Activated CD4-positive, CD25-positive, alpha-beta regulatory T cell treated with anti-CD3 and anti-CD28 coated beads, Interleukin-2, amount 50 U/mL, for 24 hours (primary cell): Measurements from ENCODE around the gene FAM110C.
"Not testable (repeated sequence)": the region's sequence is repeated elsewhere in the genome, so short reads cannot be mapped to it uniquely, and the experiment has no call there.

ENCODE experiments used
- ATAC-seq, 2 donors: fragments of 150-1000 bp; cut with Tn5 transposase; one replicate each; pipeline ENCODE4 v1.10.0; 2021; ENCODE audit warnings: mild to moderate bottlenecking in 1 of 2, moderate library complexity in 1 of 2

FAM110C gene

DNA sequence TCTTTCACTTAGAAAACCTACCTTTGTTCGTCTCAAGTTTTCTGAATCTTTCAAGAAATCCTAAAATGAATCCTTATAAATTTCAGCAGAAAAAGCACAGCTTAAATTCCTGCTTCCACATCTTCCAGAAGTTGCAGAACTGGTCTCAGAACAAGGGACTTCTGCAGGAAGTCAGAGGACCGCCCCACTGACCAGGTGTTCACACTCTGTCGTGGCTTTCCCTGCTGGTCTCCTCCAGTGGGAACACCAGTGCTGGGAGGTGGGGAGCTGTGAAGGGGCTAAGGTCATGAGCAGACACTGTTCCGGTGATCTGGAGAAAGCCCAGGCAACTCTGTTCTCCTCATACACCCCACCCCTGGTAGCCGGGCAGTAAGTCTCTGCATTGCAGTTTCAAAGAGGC lies 3.5 kb downstream of the FAM110C start:
- no peak for ATAC-seq

DNA sequence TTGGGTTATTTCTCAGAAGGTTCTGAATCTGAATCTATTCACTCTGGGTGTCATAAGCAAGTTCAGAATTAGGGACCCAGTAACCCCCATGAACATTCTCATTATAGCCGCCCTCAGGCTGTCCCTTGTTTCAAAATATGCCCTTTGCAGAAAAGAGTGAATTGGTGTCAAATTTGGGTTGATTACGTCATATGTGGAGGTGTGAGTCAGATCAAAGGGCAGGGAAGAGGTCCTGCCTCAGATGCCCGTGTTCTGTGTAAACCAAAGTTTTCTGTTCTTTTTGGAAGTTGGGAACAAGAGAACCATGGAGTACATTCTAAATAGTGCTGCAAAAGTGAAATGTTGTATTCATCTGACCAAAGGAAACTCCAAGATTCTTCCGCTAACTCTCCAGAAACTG lies 5.8 kb downstream of the FAM110C start:
- no peak for ATAC-seq

DNA sequence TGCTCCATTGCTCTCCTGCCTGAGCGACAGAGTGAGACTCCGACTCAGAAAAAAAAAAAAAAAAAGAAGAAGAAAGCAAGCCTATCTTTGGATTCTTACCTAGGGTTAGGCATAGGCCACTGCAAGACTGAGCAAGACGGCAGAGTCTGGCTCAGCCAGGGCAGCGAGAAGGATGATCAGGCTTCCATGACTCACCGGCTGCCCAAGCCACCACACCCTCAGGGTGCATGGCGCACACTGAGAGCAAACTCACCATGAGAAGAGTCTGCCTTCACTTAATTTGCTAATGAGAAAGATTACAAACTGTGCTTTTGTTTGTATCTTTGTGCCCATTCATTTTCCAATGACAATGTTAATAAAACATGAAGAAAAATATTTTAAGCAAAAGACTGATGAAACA lies 8.2 kb downstream of the FAM110C start:
- ATAC-seq, result no peak

DNA sequence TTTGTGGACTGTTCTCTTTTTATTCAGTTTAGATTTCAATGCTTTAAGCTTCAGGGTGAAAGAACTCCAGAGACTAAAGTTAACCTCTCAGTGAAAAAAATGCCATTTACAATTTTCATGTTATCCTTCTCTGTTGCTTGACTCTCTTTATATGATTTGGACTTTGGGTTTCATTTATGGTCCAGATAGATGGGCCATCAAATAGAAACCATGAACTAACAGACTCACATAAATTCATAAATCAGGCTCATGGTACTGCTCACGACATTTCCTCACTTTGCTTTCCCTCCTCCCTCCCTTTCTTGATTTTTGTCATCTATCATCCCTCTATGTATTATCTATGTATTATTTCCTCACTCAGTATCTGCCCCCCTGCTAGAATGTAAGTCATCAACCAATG lies 10.0 kb downstream of the FAM110C start:
- no peak for ATAC-seq

DNA sequence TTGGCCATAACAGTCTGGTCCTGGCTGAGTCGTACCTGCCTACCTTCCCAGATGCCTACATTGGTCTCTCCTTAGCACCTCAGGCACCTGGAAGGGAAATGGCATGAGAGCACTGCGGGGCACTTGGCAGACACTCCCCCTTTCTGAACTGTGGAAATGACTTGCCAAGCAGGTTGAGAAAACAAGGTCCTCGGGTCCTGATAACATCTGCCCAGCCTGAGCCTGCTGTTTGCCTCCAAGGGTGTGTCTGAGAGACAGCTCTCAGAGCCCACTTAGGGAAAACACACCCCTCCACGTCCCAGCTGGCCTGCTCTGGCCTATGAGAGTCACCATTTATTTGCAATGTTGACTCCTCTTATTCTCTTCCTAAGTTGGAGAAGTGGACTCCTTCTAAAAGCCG lies 10.5 kb downstream of the FAM110C start:
- no peak for ATAC-seq

DNA sequence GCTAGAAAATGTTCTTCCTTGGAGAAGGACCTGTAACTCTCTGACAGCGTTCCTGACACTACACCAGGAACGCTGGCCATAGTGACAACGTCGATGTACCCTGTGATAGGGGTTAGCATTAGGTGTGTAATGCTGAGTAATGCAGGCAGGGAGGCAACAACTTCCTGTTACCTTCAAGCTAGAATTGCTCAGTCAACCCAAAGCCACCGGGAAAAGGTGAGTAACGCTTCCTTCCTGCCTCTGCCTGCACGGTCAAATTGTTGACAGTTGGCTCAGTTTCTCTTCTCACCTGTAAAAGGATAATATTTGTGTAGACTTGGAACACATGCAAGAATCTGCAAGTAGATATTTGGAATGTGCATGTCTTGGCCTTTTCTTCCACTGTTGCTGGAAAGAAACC lies 12.7 kb downstream of the FAM110C start:
- peak; percentile 84 to 85 for ATAC-seq

DNA sequence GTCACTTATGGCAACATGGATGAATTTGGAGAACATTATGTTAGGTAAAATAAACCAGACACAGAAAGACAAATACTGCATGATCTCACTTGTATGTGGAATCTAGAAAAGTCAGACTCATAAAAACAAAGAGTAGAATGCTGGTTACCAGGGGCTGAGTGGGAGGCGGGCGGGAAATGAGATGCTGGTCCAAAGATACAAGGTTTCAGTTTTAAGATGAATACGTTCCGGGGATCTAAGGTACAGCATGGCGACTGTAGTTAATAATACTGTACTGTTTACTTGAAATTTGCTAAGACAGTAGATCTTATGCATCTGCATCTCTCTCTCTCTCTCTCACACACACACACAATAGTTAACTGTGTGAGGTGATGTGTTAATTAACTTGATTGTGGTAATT lies 14.2 kb downstream of the FAM110C start:
- ATAC-seq, result peak; percentile 70 to 71

DNA sequence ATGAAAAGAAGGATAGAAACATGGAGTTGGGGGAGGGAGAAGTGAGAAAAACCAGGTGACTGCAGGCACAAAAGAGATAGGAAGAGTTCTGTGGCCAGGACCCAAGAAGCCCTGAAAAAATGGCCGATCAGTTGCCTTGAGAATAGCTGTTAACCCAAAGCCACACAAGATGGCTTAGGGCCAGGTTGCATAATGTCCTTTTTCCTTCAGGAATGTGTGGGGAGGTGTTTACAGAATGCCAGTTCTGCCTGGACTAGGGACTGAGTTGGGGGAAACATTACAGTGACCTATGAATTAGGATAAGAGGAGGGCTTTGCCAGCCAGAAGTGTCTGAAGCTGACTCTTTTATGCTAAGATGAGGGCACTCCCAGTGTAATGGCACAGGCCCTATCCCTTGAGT lies 17.1 kb downstream of the FAM110C start:
- ATAC-seq, result no peak

DNA sequence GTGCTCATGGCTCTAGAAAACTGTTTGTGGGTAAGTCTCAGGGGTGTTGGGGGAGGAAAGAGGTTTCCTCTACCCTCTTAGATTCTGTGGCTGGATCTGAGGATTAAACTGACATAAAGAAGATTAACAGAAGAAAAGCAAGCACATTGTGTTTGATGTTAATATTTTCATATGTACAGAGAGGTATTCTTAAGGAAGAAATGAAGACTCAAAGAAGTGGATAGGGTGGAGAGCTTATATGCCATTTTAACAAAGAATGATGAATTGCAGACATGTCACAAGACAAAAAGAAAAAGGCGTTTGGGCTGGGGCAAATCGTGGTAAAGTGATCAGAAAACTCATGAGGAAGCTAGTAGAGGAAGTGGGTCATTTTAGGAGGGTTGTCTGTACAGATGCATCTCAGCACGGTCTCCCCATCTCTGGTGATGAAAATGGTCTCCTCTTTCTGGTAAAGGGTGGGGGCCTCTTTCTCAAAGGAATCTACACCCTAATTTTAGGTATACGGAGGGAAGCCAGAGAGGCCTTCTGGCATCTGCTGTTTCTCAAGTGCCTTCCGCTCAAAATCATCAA lies 17.8 kb downstream of the FAM110C start:
- no peak for ATAC-seq

DNA sequence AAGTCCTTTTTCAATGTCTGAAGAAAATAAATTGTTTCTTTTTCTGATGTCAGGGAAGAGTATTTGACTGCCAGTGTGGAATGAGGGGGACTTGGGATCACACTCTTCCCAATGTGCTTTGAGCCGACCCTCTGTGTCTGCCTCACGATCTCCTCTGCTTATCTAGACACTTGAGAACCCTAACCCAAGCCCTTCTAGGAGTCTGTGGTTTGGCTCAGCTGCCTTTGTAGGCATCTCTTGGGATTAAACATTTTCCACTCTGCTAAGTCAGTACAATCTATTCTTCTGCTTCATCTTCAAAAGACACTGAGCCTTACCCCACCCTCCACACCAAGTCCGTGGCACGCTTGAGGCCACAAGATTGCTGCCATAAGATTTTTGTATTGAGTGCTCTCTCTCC lies 19.4 kb downstream of the FAM110C start:
- ATAC-seq, result no peak

DNA sequence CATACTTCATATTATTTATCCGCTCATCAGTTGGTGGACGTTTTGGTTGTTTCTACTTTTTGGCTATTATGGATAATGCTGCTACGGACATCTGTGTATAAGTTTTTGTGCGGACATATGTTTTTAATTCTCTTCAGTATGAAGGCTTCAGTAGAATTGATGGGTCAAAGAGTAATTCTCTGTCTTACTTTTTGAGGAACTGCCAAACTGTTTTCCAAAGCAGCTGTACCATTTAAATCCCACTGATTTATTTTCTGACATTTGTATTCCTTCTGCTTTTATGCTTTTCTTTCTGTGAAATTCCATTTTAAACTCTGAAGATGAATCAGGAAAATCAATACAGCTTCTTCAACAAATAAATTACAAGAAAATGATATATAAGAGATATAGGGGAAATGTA lies 20.8 kb downstream of the FAM110C start:
- no peak for ATAC-seq

DNA sequence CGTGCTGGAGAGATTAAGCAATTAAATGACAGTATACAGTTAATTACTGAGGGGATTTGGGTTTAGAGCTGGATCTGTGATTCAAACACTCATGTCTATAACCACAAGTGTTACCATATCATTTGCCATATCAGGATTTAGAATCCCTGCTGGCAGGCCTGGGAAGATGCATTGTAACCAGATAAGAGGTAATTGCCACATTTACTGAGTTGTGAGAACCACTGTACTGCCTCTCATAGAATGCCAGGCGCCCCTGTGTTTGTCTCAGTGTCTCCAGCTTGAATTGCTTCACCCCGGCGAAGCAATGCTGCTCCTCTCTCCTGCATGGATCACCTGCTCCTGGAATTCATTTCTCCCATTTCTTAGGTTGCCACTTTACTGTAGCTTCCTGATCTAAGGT lies 21.7 kb downstream of the FAM110C start:
- ATAC-seq, result not testable (repeated sequence)

DNA sequence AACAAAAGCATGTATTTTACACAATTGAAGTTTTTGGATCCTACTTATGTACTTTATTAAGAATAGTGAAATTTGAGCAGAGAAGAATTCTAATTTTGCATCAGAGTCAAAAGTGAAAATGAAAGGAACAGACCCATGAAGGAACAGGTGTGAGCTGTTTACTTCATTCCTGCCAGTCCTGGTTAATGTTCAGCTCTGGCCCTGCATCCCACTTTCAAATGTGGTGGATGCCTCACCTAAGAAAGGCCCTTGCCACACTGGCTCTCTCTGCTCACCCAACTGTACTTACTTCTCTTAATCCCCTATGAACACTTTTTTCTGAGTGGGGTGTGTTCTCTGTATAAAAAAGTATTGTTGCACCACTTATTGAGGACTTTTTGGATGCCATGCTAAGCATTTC lies 22.2 kb downstream of the FAM110C start:
- peak; percentile 58 to 80 for ATAC-seq

DNA sequence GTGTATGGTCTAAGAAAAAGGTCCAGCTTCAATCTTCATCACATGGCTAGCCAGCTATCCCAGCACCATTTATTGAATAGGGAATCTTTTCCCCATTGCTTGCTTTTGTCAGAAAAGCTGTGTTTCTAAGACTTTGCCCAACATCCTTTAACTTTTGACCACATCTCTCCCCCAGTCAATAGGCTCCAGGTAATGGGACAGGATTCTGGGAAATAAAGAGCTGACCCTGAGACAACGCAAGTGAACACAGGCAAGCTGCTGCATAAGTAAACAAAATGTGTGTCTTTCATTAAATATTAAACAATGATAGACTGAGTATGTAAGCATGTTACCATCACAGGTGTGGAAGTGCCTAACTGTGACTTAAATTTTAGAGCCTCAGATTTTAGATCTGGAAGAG lies 23.0 kb downstream of the FAM110C start:
- ATAC-seq, result no peak

DNA sequence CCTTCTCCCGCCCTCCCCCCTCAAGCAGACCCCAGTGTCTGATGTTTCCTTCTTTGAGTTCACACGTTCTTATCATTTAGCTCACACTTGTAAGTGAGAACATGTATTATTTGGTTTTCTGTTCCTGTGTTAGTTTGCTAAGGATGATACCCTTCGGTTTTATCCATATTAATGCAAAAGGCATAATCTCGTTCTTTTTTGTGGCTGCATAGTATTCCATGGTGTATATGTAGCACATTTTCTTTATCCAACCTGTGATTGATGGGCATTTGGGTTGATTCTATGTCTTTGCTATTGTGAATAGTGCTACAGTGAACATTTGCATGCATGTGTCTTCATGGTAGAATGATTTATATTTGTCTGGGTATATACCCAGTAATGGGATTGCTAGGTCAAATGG lies 24.1 kb downstream of the FAM110C start:
- not testable (repeated sequence) for ATAC-seq

DNA sequence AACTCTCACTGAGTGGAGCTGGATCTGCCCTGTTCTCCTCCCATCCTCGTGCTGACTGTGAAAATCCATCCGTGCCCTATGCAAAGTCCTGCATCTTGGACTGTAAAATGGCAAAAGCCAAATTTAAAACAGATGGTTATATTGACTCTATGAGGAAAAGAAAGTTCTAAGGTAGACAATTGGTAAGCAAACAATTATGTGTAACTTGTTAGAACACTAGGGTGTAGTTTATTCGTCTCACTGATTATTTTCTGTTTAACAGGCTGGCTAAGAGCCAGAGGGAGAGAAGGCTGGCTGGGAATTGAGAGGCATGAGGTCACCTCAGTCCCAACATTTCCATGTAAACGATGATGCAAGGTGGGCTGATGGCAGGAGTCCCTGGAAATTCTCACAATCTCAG lies 26.0 kb downstream of the FAM110C start:
- ATAC-seq, result not testable (repeated sequence)

DNA sequence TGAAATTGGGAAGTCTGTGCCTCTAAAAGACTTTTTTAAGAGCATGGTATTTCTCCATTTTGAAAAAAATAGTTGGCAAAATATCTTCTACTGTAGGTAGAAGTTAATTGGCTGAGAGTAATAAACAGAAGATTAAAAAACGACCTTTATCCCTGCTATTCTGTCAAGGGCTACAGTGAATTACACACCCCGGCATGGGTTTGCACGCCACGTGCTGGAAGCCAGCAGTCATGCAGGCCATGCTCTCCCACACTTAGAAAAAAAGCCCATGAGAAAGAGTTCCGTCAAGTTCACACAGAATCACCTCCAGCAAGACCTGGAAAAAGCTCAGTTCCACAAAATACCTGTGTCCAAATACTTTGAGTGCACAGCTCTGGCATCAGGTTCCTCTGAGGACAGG lies 26.8 kb downstream of the FAM110C start:
- ATAC-seq, result no peak

DNA sequence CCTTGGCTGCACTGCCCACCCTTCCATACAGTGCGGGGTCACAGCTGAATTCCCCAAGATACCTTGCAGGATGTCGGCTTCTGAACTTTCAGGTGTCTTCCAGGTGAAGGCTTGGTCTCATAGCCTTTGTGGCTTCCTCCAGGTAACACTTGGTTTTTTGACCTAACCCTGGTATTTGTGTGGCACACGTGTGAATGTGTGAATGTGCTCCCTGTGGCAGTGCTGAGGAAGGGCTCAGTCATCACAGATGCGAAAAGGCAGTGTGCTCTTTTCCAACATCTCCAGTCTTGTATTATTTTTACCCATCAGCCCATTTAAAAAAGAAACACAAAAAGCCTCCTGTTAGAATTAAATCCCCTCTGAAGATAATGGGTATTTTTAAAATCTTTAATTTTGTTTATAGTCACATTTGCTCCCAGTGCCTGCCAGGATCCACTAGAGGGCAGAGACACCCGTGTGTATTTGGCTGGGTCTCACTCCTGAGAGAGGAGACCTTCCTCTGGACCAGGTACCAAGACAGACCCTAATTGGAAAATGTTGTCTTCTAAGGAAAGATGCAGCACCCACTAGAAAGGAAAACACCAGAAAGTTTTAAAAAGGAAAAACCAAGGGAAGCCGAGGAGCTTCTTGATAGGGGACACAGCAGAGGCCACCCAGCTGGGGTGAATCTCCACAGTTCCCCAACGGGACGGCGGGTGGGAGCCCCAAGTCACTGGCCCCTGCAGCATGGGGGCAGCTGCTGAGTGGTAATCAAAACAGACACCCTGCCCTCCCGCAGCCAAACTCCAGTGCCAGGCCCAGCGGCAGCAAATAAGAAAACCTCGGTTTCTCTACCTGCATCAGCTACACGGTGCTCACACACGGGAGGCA lies 27.7 kb downstream of the FAM110C start:
- ATAC-seq, result peak in 1 of 2 donors; percentile 43

DNA sequence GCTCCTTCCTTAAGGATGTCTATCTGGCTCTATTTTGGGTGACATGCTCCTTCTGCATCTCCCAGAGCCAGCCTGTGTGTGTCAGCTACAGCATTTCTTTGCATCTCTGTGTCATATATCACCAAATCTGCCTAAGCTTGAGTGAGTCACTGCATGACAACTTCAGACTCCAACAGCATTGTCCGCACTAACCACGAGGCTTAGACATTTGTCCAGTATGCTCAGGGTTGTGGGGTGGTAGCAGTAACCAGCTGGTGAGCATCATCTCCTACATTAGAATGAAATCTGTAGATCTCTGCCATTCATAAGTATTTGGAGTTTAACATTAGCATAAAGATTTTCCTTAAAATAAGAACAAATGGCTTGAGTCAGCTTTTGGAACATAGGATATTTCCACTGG lies 30.4 kb downstream of the FAM110C start:
- not testable (repeated sequence) for ATAC-seq

DNA sequence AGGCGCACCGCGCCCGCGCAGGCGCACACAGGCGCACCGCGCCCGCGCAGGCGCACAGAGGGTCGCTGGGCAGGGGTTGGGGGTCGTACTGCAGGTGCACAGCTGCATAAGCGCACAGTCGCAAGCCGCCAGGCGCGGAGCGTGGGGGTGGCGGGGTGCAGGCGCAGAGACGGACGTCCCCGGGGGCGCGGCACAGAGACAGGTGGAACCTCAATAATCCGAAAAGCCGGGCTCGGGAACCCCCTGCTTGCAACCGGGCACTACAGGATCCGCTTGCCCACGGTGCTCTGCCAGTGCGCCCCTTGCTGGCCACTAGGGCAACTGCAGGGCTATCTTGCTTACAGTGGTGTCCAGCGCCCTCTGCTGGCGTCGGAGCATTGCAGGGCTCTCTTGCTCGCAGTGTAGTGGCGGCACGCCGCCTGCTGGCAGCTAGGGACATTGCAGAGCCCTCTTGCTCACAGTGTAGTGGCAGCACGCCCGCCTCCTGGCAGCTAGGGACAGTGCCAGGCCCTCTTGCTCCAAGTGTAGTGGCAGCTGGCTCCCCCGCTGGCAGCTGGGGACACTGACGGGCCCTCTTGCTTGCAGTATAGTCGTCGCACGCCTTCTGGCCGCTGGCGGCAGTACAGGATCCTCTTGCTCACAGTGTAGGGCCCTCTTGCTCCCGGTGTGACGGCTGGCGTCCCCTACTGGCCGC lies 34.9 kb downstream of the FAM110C start:
- ATAC-seq, result peak in 1 of 2 donors; percentile 20

DNA sequence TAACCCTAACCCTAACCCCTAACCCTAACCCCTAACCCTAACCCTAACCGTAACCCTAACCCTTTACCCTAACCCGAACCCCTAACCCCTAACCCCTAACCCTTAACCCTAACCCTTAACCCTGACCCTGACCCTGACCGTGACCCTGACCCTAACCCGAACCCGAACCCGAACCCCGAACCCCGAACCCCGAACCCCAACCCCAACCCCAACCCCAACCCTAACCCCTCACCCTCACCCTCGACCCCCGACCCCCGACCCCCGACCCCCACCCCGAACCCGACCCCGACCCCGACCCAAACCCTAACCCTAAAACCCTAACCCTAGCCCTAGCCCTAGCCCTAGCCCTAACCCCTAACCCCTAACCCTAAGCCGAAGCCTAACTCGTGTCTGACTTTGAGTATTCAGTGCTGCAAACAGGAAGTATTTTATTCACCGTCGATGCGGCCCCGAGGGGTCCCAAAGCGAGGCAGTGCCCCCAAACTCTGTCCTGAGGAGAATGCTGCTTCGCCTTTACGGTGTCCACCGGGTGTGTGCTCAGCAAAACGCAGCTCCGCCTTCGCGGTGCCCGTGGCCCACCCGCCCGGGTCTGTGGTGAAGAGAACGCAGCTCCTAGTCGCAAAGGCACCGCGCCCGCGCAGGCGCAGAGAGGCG lies 36.0 kb downstream of the FAM110C start:
- no peak for ATAC-seq
